ENCODE data around the gene FBLN2.

Gene FBLN2

DNA sequence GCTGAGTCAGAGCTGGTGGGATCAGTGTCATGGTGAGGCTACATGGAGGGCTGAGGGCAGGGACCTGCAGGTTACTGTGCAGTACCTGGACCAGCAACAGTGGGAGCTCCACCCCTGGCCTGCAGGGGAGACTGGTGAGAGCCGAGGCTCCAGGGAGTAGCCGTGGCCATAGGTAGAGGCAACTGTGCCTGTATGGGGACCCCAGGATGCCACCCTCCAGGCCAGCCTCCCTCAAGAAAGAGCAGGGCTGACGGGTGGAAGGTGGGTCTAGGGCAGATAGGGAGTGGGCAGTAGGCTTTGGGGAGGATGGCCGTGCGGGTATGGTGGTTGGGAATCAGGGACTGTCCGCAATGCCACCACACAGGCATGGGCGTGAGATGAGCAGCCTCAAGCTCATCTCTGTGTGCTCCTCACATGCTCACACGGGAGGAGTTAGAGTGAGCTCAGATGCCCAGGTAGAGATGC lies 35.5 kb downstream of the FBLN2 start:
- TF ChIP-seq, protein P1, sequence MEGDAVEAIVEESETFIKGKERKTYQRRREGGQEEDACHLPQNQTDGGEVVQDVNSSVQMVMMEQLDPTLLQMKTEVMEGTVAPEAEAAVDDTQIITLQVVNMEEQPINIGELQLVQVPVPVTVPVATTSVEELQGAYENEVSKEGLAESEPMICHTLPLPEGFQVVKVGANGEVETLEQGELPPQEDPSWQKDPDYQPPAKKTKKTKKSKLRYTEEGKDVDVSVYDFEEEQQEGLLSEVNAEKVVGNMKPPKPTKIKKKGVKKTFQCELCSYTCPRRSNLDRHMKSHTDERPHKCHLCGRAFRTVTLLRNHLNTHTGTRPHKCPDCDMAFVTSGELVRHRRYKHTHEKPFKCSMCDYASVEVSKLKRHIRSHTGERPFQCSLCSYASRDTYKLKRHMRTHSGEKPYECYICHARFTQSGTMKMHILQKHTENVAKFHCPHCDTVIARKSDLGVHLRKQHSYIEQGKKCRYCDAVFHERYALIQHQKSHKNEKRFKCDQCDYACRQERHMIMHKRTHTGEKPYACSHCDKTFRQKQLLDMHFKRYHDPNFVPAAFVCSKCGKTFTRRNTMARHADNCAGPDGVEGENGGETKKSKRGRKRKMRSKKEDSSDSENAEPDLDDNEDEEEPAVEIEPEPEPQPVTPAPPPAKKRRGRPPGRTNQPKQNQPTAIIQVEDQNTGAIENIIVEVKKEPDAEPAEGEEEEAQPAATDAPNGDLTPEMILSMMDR (IDR thresholded peaks at IDR 0.05; ENCODE audit: low read depth, low read length, missing control alignments) = no peak
- no peak for DNase-seq
- Histone ChIP-seq H3K36me3 (replicated peaks) (no peaks in the 10 kb centered on the region), H3K27ac (no peak overlapping the region), H3K27me3 (replicated peaks) (no peaks in the 10 kb centered on the region), H3K4me3 (ENCODE audit: low read depth, low read length) (no peak overlapping the region)
- in situ Hi-C loops (cut with HindIII; ENCODE audit: low pct_ligation_motif_present, low sequenced_read_pairs) = no loop called here

DNA sequence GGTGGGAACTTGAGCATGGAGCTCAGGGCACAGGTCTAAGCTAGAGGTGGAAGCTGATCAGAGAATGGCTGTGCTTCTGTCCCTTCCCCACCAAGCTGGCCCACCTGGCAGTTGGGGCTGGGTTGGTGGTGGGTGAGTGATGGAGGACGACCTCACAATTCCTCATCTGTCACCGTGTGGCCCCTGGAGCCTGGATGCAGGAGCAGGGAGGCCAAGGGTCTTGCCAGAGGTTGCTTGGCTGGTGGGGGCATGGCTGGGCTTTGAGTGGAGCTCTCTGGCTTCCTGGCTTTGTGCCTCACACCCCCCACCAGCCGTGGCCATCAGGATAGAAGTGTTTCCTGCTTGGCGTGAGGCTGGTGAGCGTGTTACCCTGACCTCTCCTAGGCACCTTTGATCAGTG lies 36.0 kb downstream of the FBLN2 start:
- DNase-seq = no peak
- no peak overlapping the region for H3K4me3 ChIP-seq (ENCODE audit: low read depth, low read length)
- in situ Hi-C loops (cut with HindIII; ENCODE audit: low pct_ligation_motif_present, low sequenced_read_pairs) = no loop called here
- H3K27ac ChIP-seq = no peak overlapping the region
- no peaks in the 10 kb centered on the region for H3K27me3 ChIP-seq (replicated peaks)
- TF ChIP-seq, protein P1 (IDR thresholded peaks at IDR 0.05; ENCODE audit: low read depth, low read length, missing control alignments) = no peak
- H3K36me3 ChIP-seq (replicated peaks) = no peaks in the 10 kb centered on the region

DNA sequence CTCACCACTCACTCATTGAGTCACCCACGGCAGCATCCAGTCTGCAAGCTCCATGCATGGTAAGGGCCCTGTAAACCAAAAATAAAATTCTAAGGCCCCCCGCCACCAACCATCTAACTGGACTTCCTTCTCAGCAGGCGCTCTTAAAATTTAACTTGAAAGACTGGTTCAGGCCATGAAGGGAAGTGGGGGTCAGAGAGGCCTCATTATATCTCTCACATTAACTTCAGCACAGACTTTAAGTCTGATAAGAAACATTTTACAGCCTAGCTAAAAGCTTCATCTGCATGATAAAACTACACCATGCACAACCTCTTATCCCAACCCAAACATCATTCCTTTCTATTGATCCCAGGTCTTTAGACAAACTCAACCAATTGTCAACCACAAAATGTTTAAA lies 38.5 kb downstream of the FBLN2 start:
- H3K36me3 ChIP-seq (replicated peaks) = no peaks in the 10 kb centered on the region
- TF ChIP-seq, protein P1 (IDR thresholded peaks at IDR 0.05; ENCODE audit: low read depth, low read length, missing control alignments) = no peak

GRCh38 chr3:13588221-13588701 lies 39.3 kb downstream of the FBLN2 start:
- peak; percentile 28 for DNase-seq
- no peaks in the 10 kb centered on the region for H3K36me3 ChIP-seq (replicated peaks)
- TF ChIP-seq, protein P1 (IDR thresholded peaks at IDR 0.05; ENCODE audit: low read depth, low read length, missing control alignments) = no peak
- no peak overlapping the region for H3K27ac ChIP-seq
- H3K4me3 ChIP-seq (ENCODE audit: low read depth, low read length) = no peak overlapping the region
- in situ Hi-C loops (cut with HindIII; ENCODE audit: low pct_ligation_motif_present, low sequenced_read_pairs) = no loop called here
- no peaks in the 10 kb centered on the region for H3K27me3 ChIP-seq (replicated peaks)

More for the DNA sequence above, 38.5 kb downstream of the FBLN2 start:
- in situ Hi-C loops (cut with HindIII; ENCODE audit: low pct_ligation_motif_present, low sequenced_read_pairs) = no loop called here
- no peak for DNase-seq
- no peaks in the 10 kb centered on the region for H3K27me3 ChIP-seq (replicated peaks)
- no peak overlapping the region for H3K27ac ChIP-seq
- H3K4me3 ChIP-seq (ENCODE audit: low read depth, low read length) = no peak overlapping the region

DNA sequence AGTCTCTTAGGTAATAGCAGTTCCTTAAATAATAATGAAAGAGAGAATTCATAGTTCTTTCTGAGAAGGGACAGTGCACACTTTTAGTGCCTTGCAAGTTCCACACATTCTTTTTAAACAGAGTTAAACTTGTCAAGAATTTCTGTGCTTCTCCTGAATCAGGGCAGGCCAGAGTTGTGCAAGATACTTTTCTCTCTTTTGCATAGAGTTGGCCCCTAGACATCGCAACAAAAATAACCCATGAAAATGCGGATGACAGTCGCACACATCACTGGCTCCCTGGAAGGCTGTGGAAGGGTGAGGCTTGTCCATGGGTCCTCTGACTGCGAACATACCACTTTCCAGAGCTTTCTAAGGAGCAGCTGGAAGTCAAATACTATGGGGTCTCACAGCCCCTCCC lies 40.1 kb downstream of the FBLN2 start:
- H3K27ac ChIP-seq = no peak overlapping the region
- H3K36me3 ChIP-seq (replicated peaks) = no peaks in the 10 kb centered on the region
- no peak overlapping the region for H3K4me3 ChIP-seq (ENCODE audit: low read depth, low read length)
- TF ChIP-seq, protein P1 (IDR thresholded peaks at IDR 0.05; ENCODE audit: low read depth, low read length, missing control alignments) = no peak
- DNase-seq = no peak
- in situ Hi-C loops (cut with HindIII; ENCODE audit: low pct_ligation_motif_present, low sequenced_read_pairs) = no loop called here
- H3K27me3 ChIP-seq (replicated peaks) = no peaks in the 10 kb centered on the region

DNA sequence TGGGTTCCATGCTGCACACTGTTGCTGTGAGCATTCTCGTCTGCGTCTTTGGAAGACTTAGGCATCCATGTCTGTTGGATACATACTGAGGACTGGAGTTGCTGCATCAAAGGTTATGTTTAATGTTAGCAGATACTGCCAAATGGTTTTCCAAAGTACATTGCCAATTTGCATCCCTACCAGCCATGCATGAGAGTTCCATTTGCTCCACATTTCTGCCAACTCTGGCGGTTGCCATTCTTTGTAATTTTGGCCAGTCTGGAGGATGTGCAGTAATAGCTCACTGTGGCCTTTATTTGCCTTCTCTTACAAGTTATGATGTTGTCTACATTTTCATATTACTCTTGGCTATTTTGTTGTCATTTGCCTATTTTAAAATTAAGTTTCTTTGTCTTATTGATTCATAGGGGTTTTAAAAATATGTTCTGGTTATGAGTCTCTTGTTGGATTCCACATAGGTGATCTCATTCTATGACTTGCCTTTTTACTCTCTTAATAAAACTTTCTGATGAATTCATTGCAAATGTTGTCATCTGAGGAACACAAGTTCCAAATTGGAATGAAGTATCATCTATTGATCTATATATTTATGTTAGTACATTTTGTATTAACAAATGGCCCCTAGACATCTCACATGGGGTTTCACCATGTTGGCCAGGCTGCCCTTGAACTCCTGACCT lies 42.1 kb downstream of the FBLN2 start:
- no peaks in the 10 kb centered on the region for H3K36me3 ChIP-seq (replicated peaks)
- TF ChIP-seq, protein P1 (IDR thresholded peaks at IDR 0.05; ENCODE audit: low read depth, low read length, missing control alignments) = no peak
- in situ Hi-C loops (cut with HindIII; ENCODE audit: low pct_ligation_motif_present, low sequenced_read_pairs) = no loop called here

More for the DNA sequence above, 42.1 kb downstream of the FBLN2 start:
- Histone ChIP-seq H3K27me3 (replicated peaks) (no peaks in the 10 kb centered on the region), H3K27ac (no peak overlapping the region), H3K4me3 (ENCODE audit: low read depth, low read length) (no peak overlapping the region)
- no peak for DNase-seq

Data from brain microvascular endothelial cell (primary cell).